ENCODE data around the gene CHSY3.
A peak's percentile ranks its signal among the peaks of the same experiment; 100 is the strongest.

CHSY3 gene

DNA sequence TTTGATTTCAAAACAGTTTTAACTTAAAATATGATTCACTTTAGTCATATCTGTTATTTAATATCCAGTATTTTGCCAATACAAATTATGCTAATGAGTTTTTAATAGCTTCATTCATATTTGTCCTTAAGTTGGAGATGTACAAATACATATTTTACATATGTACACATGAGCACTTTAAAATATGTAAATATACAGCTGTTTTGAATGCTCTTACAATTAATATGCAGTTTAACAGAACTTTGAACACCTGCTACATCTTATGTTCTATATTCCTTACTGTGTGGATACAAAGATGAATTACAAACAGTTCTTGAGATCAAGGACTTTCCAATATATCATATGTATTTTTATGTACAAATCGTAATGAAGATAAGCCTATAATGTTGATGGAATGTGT lies 74.0 kb downstream of the CHSY3 start:
- H4K20me1 ChIP-seq (ENCODE audit: insufficient read depth) = no peaks in the 10 kb centered on the region
- H3K4me1 ChIP-seq (ENCODE audit: low read depth, poor library complexity, severe bottlenecking) = peaks cover 18% of the 10 kb centered on the region
- H3K4me2 ChIP-seq = peak overlapping the region; percentile 24
- H3K36me3 ChIP-seq (ENCODE audit: insufficient read depth) = no peaks in the 10 kb centered on the region
- no peaks in the 10 kb centered on the region for H3K79me2 ChIP-seq (ENCODE audit: insufficient read depth, low read depth)
- no peaks in the 10 kb centered on the region for H3K27me3 ChIP-seq (ENCODE audit: insufficient read depth, low read depth)
- H2AFZ ChIP-seq (ENCODE audit: low read depth) = no peak overlapping the region
- H3K9ac ChIP-seq = no peak overlapping the region
- TF ChIP-seq, protein P1, sequence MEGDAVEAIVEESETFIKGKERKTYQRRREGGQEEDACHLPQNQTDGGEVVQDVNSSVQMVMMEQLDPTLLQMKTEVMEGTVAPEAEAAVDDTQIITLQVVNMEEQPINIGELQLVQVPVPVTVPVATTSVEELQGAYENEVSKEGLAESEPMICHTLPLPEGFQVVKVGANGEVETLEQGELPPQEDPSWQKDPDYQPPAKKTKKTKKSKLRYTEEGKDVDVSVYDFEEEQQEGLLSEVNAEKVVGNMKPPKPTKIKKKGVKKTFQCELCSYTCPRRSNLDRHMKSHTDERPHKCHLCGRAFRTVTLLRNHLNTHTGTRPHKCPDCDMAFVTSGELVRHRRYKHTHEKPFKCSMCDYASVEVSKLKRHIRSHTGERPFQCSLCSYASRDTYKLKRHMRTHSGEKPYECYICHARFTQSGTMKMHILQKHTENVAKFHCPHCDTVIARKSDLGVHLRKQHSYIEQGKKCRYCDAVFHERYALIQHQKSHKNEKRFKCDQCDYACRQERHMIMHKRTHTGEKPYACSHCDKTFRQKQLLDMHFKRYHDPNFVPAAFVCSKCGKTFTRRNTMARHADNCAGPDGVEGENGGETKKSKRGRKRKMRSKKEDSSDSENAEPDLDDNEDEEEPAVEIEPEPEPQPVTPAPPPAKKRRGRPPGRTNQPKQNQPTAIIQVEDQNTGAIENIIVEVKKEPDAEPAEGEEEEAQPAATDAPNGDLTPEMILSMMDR (conservative IDR thresholded peaks at IDR 0.05; ENCODE audit: low read depth, low read length) = no peak
- no peak overlapping the region for H3K4me3 ChIP-seq (IDR thresholded peaks at IDR 0.05; ENCODE audit: insufficient read depth, low read depth, low read length)
- H3K27ac ChIP-seq = no peak overlapping the region

DNA sequence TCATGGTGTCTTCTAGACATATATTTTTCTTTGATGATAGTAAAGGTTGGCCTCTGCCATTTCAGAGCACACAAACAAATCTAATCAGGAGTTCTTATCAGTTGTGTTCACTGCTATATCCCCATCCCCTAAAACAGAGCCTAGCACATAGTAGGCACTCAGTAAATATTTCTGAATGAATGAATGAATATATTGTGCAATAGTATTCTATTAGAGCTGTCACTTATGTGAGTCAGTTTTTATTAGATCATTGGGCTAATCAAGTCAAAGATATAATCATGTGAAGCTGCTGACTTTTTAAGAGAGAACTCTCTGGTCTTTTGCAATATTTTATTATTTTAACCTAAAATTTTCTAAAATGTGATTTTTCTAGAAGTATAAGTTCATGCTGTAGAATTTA lies 84.2 kb downstream of the CHSY3 start:
- Histone ChIP-seq H4K20me1 (ENCODE audit: insufficient read depth) (no peaks in the 10 kb centered on the region), H3K36me3 (ENCODE audit: insufficient read depth) (no peaks in the 10 kb centered on the region), H3K4me3 (IDR thresholded peaks at IDR 0.05; ENCODE audit: insufficient read depth, low read depth, low read length) (no peak overlapping the region), H3K27me3 (ENCODE audit: insufficient read depth, low read depth) (no peaks in the 10 kb centered on the region), H3K79me2 (ENCODE audit: insufficient read depth, low read depth) (no peaks in the 10 kb centered on the region), H3K4me1 (ENCODE audit: low read depth, poor library complexity, severe bottlenecking) (no peaks in the 10 kb centered on the region), H3K27ac (no peak overlapping the region), H3K9ac (no peak overlapping the region), H3K4me2 (no peak overlapping the region), H2AFZ (ENCODE audit: low read depth) (no peak overlapping the region)
- TF ChIP-seq, protein P1 (conservative IDR thresholded peaks at IDR 0.05; ENCODE audit: low read depth, low read length) = no peak

DNA sequence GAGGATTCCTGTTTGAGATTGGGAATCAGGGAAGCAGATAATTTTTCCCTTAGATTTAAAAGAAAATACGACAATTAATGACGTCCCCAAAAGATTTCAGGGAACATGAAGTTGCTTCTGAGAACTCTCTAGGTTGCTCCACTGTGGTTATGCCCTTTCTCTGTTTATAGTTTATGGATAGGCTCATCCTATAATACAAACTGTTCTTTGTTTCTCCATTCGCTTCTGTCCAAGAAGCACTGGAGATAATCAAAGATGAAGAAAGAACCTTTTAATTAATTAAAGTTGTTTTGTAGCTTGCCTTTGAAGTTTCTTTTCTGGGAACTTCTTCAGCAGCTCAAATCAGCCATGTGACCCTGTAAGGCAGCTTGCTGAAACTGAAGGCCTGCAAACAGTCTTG lies 87.5 kb downstream of the CHSY3 start:
- H3K79me2 ChIP-seq (ENCODE audit: insufficient read depth, low read depth) = no peaks in the 10 kb centered on the region
- no peak overlapping the region for H3K4me3 ChIP-seq (IDR thresholded peaks at IDR 0.05; ENCODE audit: insufficient read depth, low read depth, low read length)
- TF ChIP-seq, protein P1 (conservative IDR thresholded peaks at IDR 0.05; ENCODE audit: low read depth, low read length) = no peak
- no peaks in the 10 kb centered on the region for H3K4me1 ChIP-seq (ENCODE audit: low read depth, poor library complexity, severe bottlenecking)
- no peaks in the 10 kb centered on the region for H3K27me3 ChIP-seq (ENCODE audit: insufficient read depth, low read depth)
- H3K9ac ChIP-seq = no peak overlapping the region
- no peak overlapping the region for H3K4me2 ChIP-seq
- H4K20me1 ChIP-seq (ENCODE audit: insufficient read depth) = no peaks in the 10 kb centered on the region
- no peak overlapping the region for H2AFZ ChIP-seq (ENCODE audit: low read depth)
- H3K36me3 ChIP-seq (ENCODE audit: insufficient read depth) = no peaks in the 10 kb centered on the region
- no peak overlapping the region for H3K27ac ChIP-seq

DNA sequence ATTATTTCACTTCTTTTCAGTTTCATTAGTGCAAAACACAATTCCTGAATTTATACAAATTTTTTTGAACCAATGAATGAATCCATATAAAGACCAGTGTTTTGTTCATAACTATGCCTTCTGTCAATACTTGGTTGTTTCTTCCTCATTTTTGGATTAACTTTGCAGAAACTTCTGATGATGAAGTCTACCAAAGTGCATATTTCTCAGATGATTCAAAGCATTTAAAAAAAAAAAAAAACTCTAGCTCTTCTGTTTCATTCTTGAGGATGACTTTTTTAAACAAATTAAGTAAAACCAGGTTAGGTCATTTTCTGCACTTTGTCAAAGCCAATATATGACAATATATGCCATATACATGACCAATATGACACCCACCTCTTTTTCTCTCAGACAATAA lies 92.6 kb downstream of the CHSY3 start:
- Histone ChIP-seq H3K27me3 (ENCODE audit: insufficient read depth, low read depth) (no peaks in the 10 kb centered on the region), H3K9ac (no peak overlapping the region), H3K4me3 (IDR thresholded peaks at IDR 0.05; ENCODE audit: insufficient read depth, low read depth, low read length) (no peak overlapping the region), H2AFZ (ENCODE audit: low read depth) (no peak overlapping the region), H4K20me1 (ENCODE audit: insufficient read depth) (no peaks in the 10 kb centered on the region), H3K27ac (no peak overlapping the region), H3K36me3 (ENCODE audit: insufficient read depth) (no peaks in the 10 kb centered on the region), H3K4me2 (no peak overlapping the region), H3K4me1 (ENCODE audit: low read depth, poor library complexity, severe bottlenecking) (no peaks in the 10 kb centered on the region), H3K79me2 (ENCODE audit: insufficient read depth, low read depth) (no peaks in the 10 kb centered on the region)
- TF ChIP-seq, protein P1 (conservative IDR thresholded peaks at IDR 0.05; ENCODE audit: low read depth, low read length) = no peak

Data from KMS-11 (cell line).